Activated T-helper 1 cell treated with anti-CD3 and anti-CD28 coated beads, Interleukin-2, amount 50 U/mL, for 16 hours (primary cell): ENCODE measurements around the gene STMP1.

ENCODE experiments used
- DNase-seq, 2 donors: peaks; one replicate each; pipeline ENCODE4 v3.0.0-alpha.2; 2020; ENCODE audit warnings: low read depth in 1 of 2, low spot score in 1 of 2

The STMP1 gene

GRCh38 chr7:135718794-135719437 is 56.6 kb downstream of the STMP1 start:
- no peak for DNase-seq

- DNase-seq = no peak
Observed at GRCh38 chr7:135719688-135720087, 57.4 kb downstream of the STMP1 start.

GRCh38 chr7:135721198-135721820 is 59.0 kb downstream of the STMP1 start:
- DNase-seq = no peak

- no peak for DNase-seq
Observed at GRCh38 chr7:135723411-135723810, 61.1 kb downstream of the STMP1 start.
